ENCODE results near the gene STON2. TPM values are rescaled to one million over a fixed set of nuclear protein-coding genes. Genes with fewer than 3 reads are reported as not detected.
"Not testable (repeated sequence)": the region's sequence is repeated elsewhere in the genome, so short reads cannot be mapped to it uniquely, and the experiment has no call there.

The STON2 gene
- total and polyA plus RNA-seq, 7 donors, result 4.8 to 147 (median 37.4) TPM

DNA sequence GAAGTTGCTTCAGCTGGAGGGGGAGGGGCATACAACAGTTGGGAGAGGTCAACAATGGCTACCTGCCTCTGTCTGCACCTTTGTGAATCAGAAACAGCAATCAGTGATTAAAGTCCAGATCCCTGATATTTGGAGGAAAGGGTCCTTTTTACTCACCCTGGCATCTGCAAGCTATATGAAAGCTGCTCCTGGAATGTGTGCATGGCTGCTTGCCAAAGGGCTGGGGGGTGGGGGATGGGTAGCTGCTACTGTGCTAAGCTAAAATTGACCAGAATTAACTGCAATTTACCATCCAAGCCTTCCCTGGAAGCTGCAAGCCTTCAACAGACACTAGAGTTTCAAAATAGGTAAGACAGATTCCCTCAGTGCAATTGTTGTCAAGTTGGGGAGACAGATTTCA, 165.8 kb downstream of the STON2 start:
- intact Hi-C loops (cut with DNase I), result no loop called here
- DNase-seq, result no peak
- H3K36me3 ChIP-seq (ENCODE audit: insufficient read depth in 1 of 2, low read depth in 1 of 2), result no peaks in the 10 kb centered on the region

DNA sequence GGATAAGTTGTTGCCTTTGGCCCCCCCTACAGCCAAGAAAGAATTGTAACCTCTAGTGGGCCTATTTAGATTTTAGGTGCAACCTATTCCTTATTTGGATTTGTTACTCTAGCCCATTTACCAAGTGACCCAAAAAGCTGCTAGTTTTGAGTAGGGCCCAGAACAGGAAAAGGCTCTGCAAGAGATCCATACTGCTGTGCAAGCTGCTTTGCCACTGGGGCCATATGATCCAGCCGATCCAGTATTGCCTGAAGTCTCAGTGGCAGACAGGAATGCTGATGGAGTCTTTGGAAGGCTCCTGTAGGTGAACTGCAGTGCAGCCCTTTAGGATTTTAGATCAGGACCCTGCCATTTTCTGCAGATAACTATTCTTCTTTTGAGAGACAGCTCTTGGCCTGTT, 166.5 kb downstream of the STON2 start:
- H3K36me3 ChIP-seq (ENCODE audit: insufficient read depth in 1 of 2, low read depth in 1 of 2), result no peaks in the 10 kb centered on the region
- H3K9me3 ChIP-seq, result no peaks in the 10 kb centered on the region
- H3K27ac ChIP-seq, result no peak overlapping the region
- no peaks in the 10 kb centered on the region for H3K4me1 ChIP-seq
- H3K27me3 ChIP-seq (ENCODE audit: insufficient read depth in 3 of 3, low read length in 2 of 3), result no peaks in the 10 kb centered on the region
- no peak overlapping the region for H3K4me3 ChIP-seq
- intact Hi-C loops (cut with DNase I), result no loop called here
- WGBS, 3 donors, result 83 to 100% (median 88%) methylated on average over 1 of the region's 1 CpG
- DNase-seq, result no peak
- ATAC-seq, result no peak
- TF ChIP-seq, protein P1, sequence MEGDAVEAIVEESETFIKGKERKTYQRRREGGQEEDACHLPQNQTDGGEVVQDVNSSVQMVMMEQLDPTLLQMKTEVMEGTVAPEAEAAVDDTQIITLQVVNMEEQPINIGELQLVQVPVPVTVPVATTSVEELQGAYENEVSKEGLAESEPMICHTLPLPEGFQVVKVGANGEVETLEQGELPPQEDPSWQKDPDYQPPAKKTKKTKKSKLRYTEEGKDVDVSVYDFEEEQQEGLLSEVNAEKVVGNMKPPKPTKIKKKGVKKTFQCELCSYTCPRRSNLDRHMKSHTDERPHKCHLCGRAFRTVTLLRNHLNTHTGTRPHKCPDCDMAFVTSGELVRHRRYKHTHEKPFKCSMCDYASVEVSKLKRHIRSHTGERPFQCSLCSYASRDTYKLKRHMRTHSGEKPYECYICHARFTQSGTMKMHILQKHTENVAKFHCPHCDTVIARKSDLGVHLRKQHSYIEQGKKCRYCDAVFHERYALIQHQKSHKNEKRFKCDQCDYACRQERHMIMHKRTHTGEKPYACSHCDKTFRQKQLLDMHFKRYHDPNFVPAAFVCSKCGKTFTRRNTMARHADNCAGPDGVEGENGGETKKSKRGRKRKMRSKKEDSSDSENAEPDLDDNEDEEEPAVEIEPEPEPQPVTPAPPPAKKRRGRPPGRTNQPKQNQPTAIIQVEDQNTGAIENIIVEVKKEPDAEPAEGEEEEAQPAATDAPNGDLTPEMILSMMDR (IDR thresholded peaks at IDR 0.05), result no peak

More for the DNA sequence above, 165.8 kb downstream of the STON2 start:
- Histone ChIP-seq H3K9me3 (no peaks in the 10 kb centered on the region), H3K27me3 (ENCODE audit: insufficient read depth in 3 of 3, low read length in 2 of 3) (no peaks in the 10 kb centered on the region), H3K4me3 (no peak overlapping the region), H3K27ac (no peak overlapping the region), H3K4me1 (no peaks in the 10 kb centered on the region)
- ATAC-seq, result no peak
- TF ChIP-seq, protein P1 (IDR thresholded peaks at IDR 0.05), result no peak

DNA sequence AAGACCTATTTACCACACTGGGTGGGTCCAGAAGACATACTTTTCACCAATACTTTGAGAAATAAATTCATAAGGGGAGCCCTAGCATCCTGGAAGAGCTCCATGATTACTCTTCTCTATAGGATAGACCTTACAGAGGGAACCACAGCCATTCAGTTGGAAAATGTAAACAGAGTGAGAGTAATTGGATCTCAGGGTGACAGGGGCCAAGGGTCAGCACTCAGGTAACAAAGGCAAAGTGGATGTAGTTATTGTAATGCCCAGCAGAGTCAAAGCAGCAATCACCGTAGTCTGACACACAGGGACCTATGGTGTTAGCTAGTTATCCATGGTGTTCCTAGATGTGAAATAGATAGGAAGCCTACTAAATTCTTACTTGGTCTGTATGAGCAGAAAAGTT, 168.6 kb downstream of the STON2 start:
- WGBS, 3 donors, result 87 to 96% (median 89%) methylated on average over 1 of the region's 1 CpG
- intact Hi-C loops (cut with DNase I), result no loop called here
- TF ChIP-seq, protein P1 (IDR thresholded peaks at IDR 0.05), result no peak
- Histone ChIP-seq H3K27ac (no peak overlapping the region), H3K4me3 (no peak overlapping the region), H3K36me3 (ENCODE audit: insufficient read depth in 1 of 2, low read depth in 1 of 2) (no peaks in the 10 kb centered on the region), H3K4me1 (no peaks in the 10 kb centered on the region), H3K9me3 (no peaks in the 10 kb centered on the region), H3K27me3 (ENCODE audit: insufficient read depth in 3 of 3, low read length in 2 of 3) (no peaks in the 10 kb centered on the region)
- no peak for ATAC-seq
- no peak for DNase-seq

DNA sequence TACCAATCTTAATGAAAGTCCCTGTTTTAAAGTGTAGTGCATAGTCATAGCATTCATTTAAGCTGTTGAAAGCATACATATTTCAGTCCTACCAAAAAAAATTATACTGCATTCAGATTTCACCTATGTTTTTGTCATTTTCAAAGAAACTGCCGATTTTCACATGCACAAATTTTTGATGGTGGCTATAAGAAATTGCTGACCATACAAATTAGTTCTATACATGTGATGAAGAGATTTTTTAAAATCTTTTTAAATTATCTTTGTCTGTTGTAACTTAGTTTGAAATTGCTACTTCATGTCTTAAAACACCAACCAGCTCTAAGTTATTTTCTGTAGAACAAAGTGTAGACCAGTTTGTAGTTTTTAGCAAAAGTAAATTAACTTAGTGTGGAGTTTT, 175.9 kb downstream of the STON2 start:
- ATAC-seq (no peak), DNase-seq (no peak)
- no peak overlapping the region for H3K4me3 ChIP-seq
- no peak overlapping the region for H3K27ac ChIP-seq
- no peaks in the 10 kb centered on the region for H3K9me3 ChIP-seq
- no peaks in the 10 kb centered on the region for H3K36me3 ChIP-seq (ENCODE audit: insufficient read depth in 1 of 2, low read depth in 1 of 2)
- TF ChIP-seq, protein P1 (IDR thresholded peaks at IDR 0.05), result no peak
- 92 to 93% (median 92%) methylated on average over 1 of the region's 1 CpG for WGBS, 3 donors
- peaks cover 7% of the 10 kb centered on the region for H3K4me1 ChIP-seq
- H3K27me3 ChIP-seq (ENCODE audit: insufficient read depth in 3 of 3, low read length in 2 of 3), result no peaks in the 10 kb centered on the region
- intact Hi-C loops (cut with DNase I), result loop anchor here (5.0 kb wide), 3 partner anchors 43 to 243 kb away; no protein-coding TSS in a partner anchor

- H3K36me3 ChIP-seq (ENCODE audit: insufficient read depth in 1 of 2, low read depth in 1 of 2); H3K27ac ChIP-seq; H3K9me3 ChIP-seq; ATAC-seq; DNase-seq; H3K27me3 ChIP-seq (ENCODE audit: insufficient read depth in 3 of 3, low read length in 2 of 3); H3K4me1 ChIP-seq; H3K4me3 ChIP-seq: not testable (repeated sequence)
- intact Hi-C loops (cut with DNase I), result loop anchor here (5.0 kb wide), 3 partner anchors 44 to 244 kb away; no protein-coding TSS in a partner anchor
- 80 to 84% (median 84%) methylated on average over 7 of the region's 7 CpGs for WGBS, 3 donors
Measured at GRCh38 chr14:81223788-81224187, 176.3 kb downstream of the STON2 start.
